COLO829 (cell line): ENCODE results near the gene ATP2C1.

Experiments used
- DNase-seq: peaks from one replicate; pipeline ENCODE4 v3.0.0; 2012; ENCODE audit warnings: low spot score

ATP2C1 gene

GRCh38 chr3:131047582-131047981 lies 153.7 kb downstream of the ATP2C1 start:
- DNase-seq, result no peak

DNA sequence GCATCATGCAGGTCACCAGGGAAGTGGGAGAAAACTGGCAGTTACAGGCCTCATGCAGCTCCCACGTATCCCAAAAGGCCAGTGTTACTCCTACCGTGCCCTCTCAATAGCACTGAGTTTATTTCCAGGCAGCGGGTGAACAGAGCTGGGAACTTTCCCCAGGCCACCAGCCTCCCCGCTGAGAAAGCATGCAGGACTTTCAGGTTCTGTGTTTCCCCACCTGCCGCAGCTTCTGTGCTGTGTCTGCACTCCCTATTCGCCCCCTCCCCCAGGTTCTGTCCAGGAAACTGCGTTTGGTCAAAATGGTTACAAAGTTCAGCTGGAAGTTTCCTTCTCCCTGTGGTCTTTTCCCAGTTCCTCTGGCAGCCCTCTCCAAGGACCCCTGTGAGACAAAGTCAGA lies 154.1 kb downstream of the ATP2C1 start:
- no peak for DNase-seq

DNA sequence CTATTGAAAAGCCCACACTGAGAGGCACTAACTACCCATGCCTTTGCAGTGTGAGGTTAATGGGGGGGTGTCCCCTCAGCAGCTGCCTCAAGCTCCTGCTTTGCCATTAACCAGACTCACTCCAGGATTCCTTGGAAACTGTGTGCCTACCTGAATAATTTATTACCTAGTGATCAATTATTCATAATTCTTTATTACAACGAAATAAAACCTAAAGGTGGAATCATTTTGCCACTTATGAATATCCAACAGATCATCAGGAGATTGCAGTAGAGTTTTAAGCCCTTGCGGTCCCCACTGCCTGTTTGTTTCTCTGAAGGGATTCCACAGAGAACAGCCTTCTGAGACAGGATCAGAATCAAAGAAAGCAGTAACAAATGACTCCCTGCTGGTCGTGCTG lies 156.1 kb downstream of the ATP2C1 start:
- DNase-seq, result no peak

GRCh38 chr3:131053043-131053859 lies 159.4 kb downstream of the ATP2C1 start:
- DNase-seq, result no peak
